K562 (cell line): Measurements from ENCODE around the gene FBN1.

ENCODE experiments used
- EWSR1 ChIP-seq: fragments of 450-650 bp; IDR thresholded peaks from 2 replicates; pipeline ENCODE4 v1.6.1; 2018; ENCODE audit warnings: borderline replicate concordance, mild to moderate bottlenecking, low read depth, moderate library complexity; ENCODE audit not compliant: partially characterized antibody
- MAZ ChIP-seq, 2 experiments: fragments of 450-650 bp in 1 of 2; sonication (generic) in 1 of 2; formaldehyde crosslinking; IDR thresholded peaks in 1 of 2; conservative IDR thresholded peaks in 1 of 2; 2 replicates each; pipeline versions ENCODE4 v1.4.0 to v1.5.0; 2020; ENCODE audit warnings: mild to moderate bottlenecking in 1 of 2, missing genetic modification reagents in 1 of 2
- PHF8 ChIP-seq: fragments of 200-600 bp; sonication (generic); IDR thresholded peaks from 2 replicates; pipeline ENCODE4 v1.6.1; 2012; ENCODE audit warnings: mixed run types, mild to moderate bottlenecking, inconsistent platforms, low read length, moderate library complexity, borderline replicate concordance
- POLR2A ChIP-seq: fragments of 450-650 bp; conservative IDR thresholded peaks from 2 replicates; pipeline ENCODE4 v1.6.1; 2016
- RCOR1 ChIP-seq, 2 experiments: IDR thresholded peaks; 2 replicates each; pipeline ENCODE4 v1.6.1; 2012; ENCODE audit warnings: low read depth in 2 of 2, low read length in 2 of 2, borderline replicate concordance in 1 of 2, improper control_type of control experiment in 1 of 2
- RNF2 ChIP-seq: sonication (generic); IDR thresholded peaks from 2 replicates; pipeline ENCODE4 v1.6.1; 2016
- ZNF217 ChIP-seq: sonication (generic); formaldehyde crosslinking; IDR thresholded peaks from 2 replicates; pipeline ENCODE4 v1.8.0; 2022; ENCODE audit warnings: mild to moderate bottlenecking, missing genetic modification reagents
- TF ChIP-seq, protein P1 (sequence below): sonication (generic); formaldehyde crosslinking; IDR thresholded peaks from 2 replicates; pipeline ENCODE4 v1.8.1; 2022; ENCODE audit warnings: missing genetic modification reagents

DNA sequence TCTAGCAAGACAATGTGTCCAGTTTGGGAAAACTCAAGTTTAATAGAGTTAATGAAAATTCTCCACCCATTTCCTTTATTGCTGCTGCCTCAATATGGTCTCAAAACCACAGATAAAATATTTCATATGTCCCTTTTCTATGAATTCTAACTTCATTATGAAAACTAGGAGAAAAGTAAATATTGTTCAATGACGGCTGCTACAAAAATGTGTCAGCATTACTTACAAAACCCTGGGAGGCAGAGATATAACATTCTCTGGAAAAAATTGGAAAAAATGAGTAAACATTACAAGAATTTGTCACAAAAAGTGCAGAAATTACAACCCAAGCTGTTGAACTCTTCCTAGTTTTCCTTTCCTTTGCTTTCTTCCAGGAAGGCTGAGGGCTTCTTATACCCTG is 22.2 kb upstream of the FBN1 start:
- TF ChIP-seq EWSR1 = no peak
- no peak for TF ChIP-seq MAZ (CRISPR knock-in tag; conservative IDR thresholded peaks at IDR 0.05 in 1 of 2, IDR thresholded peaks at IDR 0.05 in 1 of 2)
- TF ChIP-seq, protein P1, sequence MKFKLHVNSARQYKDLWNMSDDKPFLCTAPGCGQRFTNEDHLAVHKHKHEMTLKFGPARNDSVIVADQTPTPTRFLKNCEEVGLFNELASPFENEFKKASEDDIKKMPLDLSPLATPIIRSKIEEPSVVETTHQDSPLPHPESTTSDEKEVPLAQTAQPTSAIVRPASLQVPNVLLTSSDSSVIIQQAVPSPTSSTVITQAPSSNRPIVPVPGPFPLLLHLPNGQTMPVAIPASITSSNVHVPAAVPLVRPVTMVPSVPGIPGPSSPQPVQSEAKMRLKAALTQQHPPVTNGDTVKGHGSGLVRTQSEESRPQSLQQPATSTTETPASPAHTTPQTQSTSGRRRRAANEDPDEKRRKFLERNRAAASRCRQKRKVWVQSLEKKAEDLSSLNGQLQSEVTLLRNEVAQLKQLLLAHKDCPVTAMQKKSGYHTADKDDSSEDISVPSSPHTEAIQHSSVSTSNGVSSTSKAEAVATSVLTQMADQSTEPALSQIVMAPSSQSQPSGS (CRISPR knock-in tag) = no peak
- TF ChIP-seq ZNF217 = no peak
- TF ChIP-seq PHF8 = no peak
- no peak for TF ChIP-seq POLR2A
- no peak for TF ChIP-seq RNF2
- no peak for TF ChIP-seq RCOR1 (IDR thresholded peaks at IDR 0.05; ENCODE audit: borderline replicate concordance in 1 of 2, low read depth in 2 of 2, low read length in 2 of 2)
